Right lobe of liver (tissue), 6 donors: ENCODE measurements around the gene WDHD1. TPM values are rescaled to one million over a fixed set of nuclear protein-coding genes. Genes with fewer than 3 reads are reported as not detected.
A peak's percentile ranks its signal among the peaks of the same experiment; 100 is the strongest.
"Not testable (repeated sequence)": the region's sequence is repeated elsewhere in the genome, so short reads cannot be mapped to it uniquely, and the experiment has no call there.

Source experiments
- ATAC-seq, 4 donors: fragments of 200-7000 bp; cut with Tn5 transposase; one replicate each; pipeline ENCODE4 v1.9.1; 2020; ENCODE audit warnings: mild to moderate bottlenecking in 4 of 4, moderate library complexity in 4 of 4
- DNase-seq, 3 donors: peaks; one replicate each; pipeline ENCODE4 v3.0.0-alpha.2; 2020
- H3K27ac ChIP-seq, 3 donors: fragments of 200-600 bp; one replicate each; pipeline ENCODE4 v1.8.0; 2022
- H3K27me3 ChIP-seq, 2 donors: fragments of 200-600 bp; one replicate each; pipeline ENCODE4 v1.8.0; 2022
- H3K36me3 ChIP-seq, 4 donors: fragments of 200-600 bp; sonication (generic) in 1 of 4; one replicate each; pipeline versions ENCODE4 v1.5.1 to v1.8.0; 2017 to 2022; ENCODE audit warnings: control low read depth in 1 of 4
- H3K4me1 ChIP-seq, 4 donors: fragments of 200-600 bp; sonication (generic) in 1 of 4; one replicate each; pipeline versions ENCODE4 v1.5.1 to v1.8.0; 2017 to 2022; ENCODE audit warnings: control low read depth in 1 of 4
- H3K4me3 ChIP-seq, 3 donors: fragments of 200-600 bp; one replicate each; pipeline ENCODE4 v1.8.0; 2022
- H3K9me3 ChIP-seq, 4 donors: fragments of 200-600 bp; sonication (generic) in 1 of 4; one replicate each; pipeline versions ENCODE4 v1.5.1 to v1.8.0; 2017 to 2022; ENCODE audit warnings: control low read depth in 1 of 4
- POLR2A ChIP-seq: fragments of 450-650 bp; IDR thresholded peaks from one replicate; pipeline ENCODE4 v1.6.1; 2017; ENCODE audit warnings: antibody characterized with exemption, mild to moderate bottlenecking
- WGBS: methylation state at CpG from one replicate; pipeline ENCODE4 v1.1.6; 2018; ENCODE audit warnings: low coverage, low lambda C conversion rate; ENCODE audit not compliant: insufficient coverage; ENCODE audit errors: missing lambda C conversion rate; 5-methylcytosine and 5-hydroxymethylcytosine counted together
- intact Hi-C, 2 donors: fragments of 100-400 bp; cut with DNase I; formaldehyde crosslinking; loops; one replicate each; pipeline versions ENCODE4 v1.11.2 to v1.14.1; 2022
- total RNA-seq, 6 experiments: library from RNA; depleted of rRNA in 2 of 6; stranded (reverse); fragments of >200 nt in 2 of 6; fragmentation: NEBNext Ultra II Directional in 3 of 6; extraction: Animal tissue kit (Norgen Biotek cat#: 25700) in 3 of 6; gene quantifications; one replicate each; pipeline versions ENCODE4 v1.1.0 to v1.2.4, GENCODE V29; 2016 to 2023
- TF ChIP-seq, protein P1 (sequence below), 4 donors: fragments of 200-600 bp in 3 of 4; fragments of 450-650 bp in 1 of 4; IDR thresholded peaks; one replicate each; pipeline versions ENCODE4 v1.5.1 to v1.8.0; 2016 to 2022; ENCODE audit warnings: antibody characterized with exemption in 4 of 4, mild to moderate bottlenecking in 2 of 4
- donor health status: DM: no; HTN: yes; CAD: no.
- donor health status: DM: no; HTN: no; CAD: no.
- donor health status: DM: no; HTN: no; CAD: no.
- donor health status: DM: no; HTN: yes; CAD: no.
- donor health status: DM: no; HTN: yes; CAD: no.

WDHD1 gene
- total RNA-seq, 6 experiments from 2014 or later = 0.53 to 2.6 (median 1.3) TPM

DNA sequence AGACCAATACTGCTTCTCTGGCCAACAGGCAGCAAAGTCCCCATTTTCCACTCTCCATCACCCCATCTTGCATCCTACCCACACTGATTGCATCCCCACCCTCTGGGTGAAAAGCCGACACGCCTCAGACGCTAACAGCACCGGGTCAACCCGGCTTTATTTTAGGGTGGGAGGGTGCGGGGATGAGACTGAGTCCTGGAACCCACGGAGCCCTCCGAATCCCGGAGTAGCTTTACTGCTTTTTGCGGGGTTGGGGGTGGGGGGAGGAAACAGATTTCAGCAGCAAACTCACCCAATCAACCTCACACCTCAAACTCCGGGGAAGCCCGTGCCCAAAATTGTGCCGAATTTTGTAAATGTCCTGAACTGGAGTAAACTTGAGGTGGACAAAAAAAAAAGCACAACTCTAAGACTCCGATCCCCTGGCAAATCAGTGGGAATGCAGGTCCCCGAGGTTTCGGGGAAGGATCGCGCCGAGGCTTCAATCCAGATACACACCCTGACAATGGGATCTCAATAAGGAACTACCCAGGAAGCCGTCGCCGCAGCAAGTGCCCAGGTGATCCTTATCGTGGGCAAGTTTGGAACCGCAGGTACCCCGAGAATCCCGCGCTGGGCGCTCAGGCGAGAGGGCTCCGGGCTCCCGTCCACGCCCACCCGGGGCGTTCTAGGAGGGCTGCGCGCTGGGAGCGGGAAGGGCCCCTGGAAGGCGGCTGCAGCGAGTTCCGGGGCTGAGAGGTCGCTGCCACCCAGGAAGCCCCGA, 125.3 kb downstream of the WDHD1 start:
- Histone ChIP-seq H3K4me3 (peak overlapping the region; percentile 81 to 93 (median 82)), H3K36me3 (no peaks in the 10 kb centered on the region), H3K4me1 (peaks cover 0 to 21% (median 4%) of the 10 kb centered on the region in 4 donors), H3K27ac (peak overlapping the region; percentile 72 to 94 (median 85)), H3K9me3 (no peaks in the 10 kb centered on the region), H3K27me3 (no peaks in the 10 kb centered on the region)
- DNase-seq (peak in 2 of 3 donors; percentile 24 to 49), ATAC-seq (peak in 2 of 4 donors; percentile 2)
- WGBS = 1% methylated on average over 21 of the region's 42 CpGs
- no peak for TF ChIP-seq POLR2A
- TF ChIP-seq, protein P1, sequence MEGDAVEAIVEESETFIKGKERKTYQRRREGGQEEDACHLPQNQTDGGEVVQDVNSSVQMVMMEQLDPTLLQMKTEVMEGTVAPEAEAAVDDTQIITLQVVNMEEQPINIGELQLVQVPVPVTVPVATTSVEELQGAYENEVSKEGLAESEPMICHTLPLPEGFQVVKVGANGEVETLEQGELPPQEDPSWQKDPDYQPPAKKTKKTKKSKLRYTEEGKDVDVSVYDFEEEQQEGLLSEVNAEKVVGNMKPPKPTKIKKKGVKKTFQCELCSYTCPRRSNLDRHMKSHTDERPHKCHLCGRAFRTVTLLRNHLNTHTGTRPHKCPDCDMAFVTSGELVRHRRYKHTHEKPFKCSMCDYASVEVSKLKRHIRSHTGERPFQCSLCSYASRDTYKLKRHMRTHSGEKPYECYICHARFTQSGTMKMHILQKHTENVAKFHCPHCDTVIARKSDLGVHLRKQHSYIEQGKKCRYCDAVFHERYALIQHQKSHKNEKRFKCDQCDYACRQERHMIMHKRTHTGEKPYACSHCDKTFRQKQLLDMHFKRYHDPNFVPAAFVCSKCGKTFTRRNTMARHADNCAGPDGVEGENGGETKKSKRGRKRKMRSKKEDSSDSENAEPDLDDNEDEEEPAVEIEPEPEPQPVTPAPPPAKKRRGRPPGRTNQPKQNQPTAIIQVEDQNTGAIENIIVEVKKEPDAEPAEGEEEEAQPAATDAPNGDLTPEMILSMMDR (IDR thresholded peaks at IDR 0.05) = no peak
- intact Hi-C loops = no loop called here

DNA sequence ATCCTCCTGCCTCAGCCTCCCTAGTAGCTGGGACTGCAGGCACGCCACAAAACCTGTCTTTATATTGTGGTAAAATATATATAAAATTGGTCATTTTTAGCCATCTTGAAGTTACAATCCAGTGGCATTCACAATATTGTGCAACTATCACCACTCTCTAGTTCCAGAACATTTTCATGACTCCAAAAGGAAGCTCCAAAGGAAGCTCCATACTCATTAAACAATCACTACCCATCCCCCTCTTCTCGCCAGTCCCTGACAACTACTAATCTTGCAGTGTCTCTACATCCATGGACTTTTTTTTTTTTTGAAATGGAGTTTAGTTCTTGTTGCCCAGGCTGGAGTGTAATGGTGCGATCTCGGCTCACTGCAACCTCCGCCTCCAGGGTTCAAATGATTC, 127.3 kb downstream of the WDHD1 start:
- DNase-seq (no peak), ATAC-seq (no peak)
- no peak for TF ChIP-seq POLR2A
- TF ChIP-seq, protein P1 (IDR thresholded peaks at IDR 0.05) = no peak
- intact Hi-C loops = no loop called here
- Histone ChIP-seq H3K27me3 (no peaks in the 10 kb centered on the region), H3K27ac (peak overlapping the region in 1 of 3 donors; percentile 46), H3K36me3 (no peaks in the 10 kb centered on the region), H3K4me1 (peaks cover 0 to 23% (median 4%) of the 10 kb centered on the region in 4 donors), H3K9me3 (no peaks in the 10 kb centered on the region), H3K4me3 (no peak overlapping the region)
- WGBS = 84% methylated on average over 5 of the region's 5 CpGs

DNA sequence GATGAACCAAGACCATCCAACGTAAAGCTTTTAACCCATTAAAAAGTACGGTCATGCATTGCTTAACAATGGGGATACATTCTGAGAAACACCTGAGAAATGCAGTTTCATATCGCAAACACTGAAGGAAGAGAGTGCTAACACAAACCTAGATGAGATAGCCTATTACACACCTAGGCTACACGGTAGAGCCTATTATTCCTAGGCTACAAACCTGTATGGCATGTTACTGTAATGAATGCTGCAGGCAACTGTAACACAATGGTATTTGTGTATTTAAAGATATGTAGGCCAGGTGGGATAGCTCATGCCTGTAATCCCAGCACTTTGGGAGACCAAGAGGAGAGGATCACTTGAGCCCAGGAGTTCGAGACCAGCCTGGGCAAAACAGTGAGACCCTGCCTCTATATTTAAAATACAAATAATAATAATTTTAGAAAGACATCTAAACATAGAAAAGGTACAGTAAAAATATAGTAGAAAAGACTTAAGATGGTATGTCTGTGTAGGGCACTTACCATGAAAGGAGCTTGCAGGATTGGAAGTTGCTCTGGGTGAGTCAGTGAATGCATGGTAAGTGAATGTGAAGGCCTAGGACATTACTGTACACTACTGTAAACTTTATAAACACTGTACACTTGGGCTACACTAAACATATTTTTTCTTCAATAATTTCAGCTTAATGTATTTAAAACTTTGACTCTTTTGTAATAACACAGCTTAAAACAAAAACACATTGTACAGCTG, 128.9 kb downstream of the WDHD1 start:
- H3K27me3 ChIP-seq, H3K9me3 ChIP-seq, H3K4me3 ChIP-seq, ATAC-seq, H3K27ac ChIP-seq, DNase-seq, H3K36me3 ChIP-seq, intact Hi-C loops: not testable (repeated sequence)
- peaks cover 0 to 29% (median 4%) of the 10 kb centered on the region in 4 donors for H3K4me1 ChIP-seq
- WGBS = 100% methylated on average over 5 of the region's 5 CpGs

DNA sequence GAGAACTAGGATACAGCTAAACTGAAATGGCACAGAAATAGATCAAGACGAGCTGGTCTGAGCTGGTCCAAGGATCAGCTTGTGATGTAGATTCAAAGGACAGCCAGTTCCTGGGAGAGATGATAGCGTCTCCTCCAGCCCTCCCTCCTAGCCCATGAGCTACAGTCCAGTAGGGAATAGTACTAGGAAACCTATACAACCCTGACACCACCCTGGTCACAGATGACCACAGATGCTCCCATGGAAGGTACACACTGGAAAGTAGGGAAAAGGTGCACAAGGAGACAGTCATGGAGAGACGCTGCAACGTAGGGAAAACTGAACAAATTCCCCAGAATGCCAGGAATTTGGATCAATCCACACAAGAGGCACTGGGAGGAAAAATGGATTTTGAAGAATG, 131.2 kb downstream of the WDHD1 start:
- TF ChIP-seq POLR2A = no peak
- TF ChIP-seq, protein P1 (IDR thresholded peaks at IDR 0.05) = no peak
- 59% methylated on average over 4 of the region's 4 CpGs for WGBS
- Histone ChIP-seq H3K27me3 (no peaks in the 10 kb centered on the region), H3K36me3 (no peaks in the 10 kb centered on the region), H3K9me3 (no peaks in the 10 kb centered on the region), H3K27ac (no peak overlapping the region), H3K4me1 (peaks cover 0 to 29% (median 4%) of the 10 kb centered on the region in 4 donors), H3K4me3 (no peak overlapping the region)
- ATAC-seq = peak in 3 of 4 donors; percentile 24 to 48 (median 31)
- DNase-seq = no peak
- intact Hi-C loops = no loop called here

DNA sequence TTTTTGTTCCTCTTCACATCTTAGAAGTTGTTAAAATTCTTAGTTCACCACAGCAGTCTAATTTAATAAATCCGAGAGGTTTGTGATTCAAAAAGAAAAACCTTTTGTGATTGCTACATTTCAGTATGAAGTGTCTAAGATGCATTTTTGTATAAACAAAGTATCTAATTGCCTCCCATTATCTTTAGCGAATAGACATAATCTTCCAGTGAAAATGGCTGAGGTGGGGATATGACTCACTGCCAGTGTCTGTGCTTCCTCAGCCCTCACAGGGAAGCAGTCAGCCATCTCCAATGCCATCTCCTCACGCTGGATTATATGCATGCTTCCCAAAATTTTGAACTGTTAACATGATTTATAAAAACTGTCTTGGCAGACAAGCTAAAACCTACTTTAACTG, 131.9 kb downstream of the WDHD1 start:
- Histone ChIP-seq H3K9me3 (no peaks in the 10 kb centered on the region), H3K4me1 (peaks cover 0 to 29% (median 3%) of the 10 kb centered on the region in 4 donors), H3K27me3 (no peaks in the 10 kb centered on the region), H3K4me3 (no peak overlapping the region), H3K36me3 (no peaks in the 10 kb centered on the region), H3K27ac (no peak overlapping the region)
- TF ChIP-seq POLR2A = no peak
- TF ChIP-seq, protein P1 (IDR thresholded peaks at IDR 0.05) = no peak
- WGBS = 77% methylated on average over 3 of the region's 3 CpGs
- no peak for DNase-seq
- ATAC-seq = no peak
- intact Hi-C loops = no loop called here
